ENCODE data around the gene TNS3. TPM values are rescaled to one million over a fixed set of nuclear protein-coding genes. Genes with fewer than 3 reads are reported as not detected.

TNS3 gene
- total RNA-seq = 17.5 and 26.0 TPM in 2 replicates

DNA sequence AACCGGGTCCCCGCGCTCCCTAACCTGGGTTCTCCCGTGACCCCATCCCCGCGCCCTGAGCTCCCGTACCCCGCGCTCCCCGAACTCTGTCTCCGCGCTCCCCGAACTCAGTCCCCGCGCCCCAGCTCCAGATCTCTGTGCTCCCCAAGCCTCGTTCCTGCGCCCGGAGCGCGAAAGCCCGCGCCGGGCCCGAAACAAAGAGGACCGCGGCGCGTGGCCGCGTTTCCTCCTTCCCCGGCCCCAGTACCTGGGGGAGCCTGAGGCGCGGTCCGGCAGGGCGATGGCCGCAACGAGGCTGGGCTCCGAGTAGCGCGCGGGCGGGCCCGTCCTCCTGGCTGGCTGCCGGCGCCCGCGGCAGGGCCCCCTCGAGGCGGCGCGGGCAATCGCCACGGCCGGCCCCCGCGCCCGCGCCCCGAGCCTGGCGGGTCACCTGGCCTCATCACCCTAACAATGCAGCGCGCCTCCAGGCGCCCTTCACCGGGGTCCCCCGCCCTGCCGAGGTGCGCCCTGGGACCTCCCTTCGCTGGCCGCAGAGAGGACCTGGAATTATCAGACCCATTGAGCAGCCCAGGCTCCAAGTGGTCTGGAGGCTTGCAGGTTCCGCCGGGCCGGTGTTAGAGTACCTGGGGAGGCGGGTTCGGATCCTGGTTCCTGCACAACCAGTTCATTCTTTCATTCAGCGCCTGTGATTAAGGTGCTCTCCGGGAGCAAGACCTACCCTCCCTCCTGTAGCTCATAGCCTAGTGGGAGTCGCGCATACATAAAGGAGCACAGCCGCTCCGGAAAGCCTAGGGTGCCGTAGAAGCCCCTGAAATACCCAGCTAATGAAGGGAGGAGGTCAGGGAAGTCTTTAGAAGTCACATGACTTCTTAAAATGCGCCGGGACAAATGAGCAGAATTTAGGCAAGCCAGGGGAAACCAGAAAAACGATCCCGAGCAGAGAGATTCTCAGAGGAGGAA is at the start of gene TNS3:
TNS3 (minus strand) TSS at position 308 of the 960 bp plus-strand sequence. CDS start 142,475 bp downstream, outside the sequence.

